Lung (tissue), 12 donors: ENCODE results near the gene NTF3. TPM values are rescaled to one million over a fixed set of nuclear protein-coding genes. Genes with fewer than 3 reads are reported as not detected.

Experiments used
- ATAC-seq: fragments of 200-7000 bp; cut with Tn5 transposase; one replicate; pipeline ENCODE4 v1.9.1; 2020; ENCODE audit warnings: moderate number of reproducible peaks; ENCODE audit not compliant: insufficient read depth, low FRiP score
- DNase-seq, 3 donors: peaks; one replicate each; pipeline ENCODE4 v3.0.0-alpha.2; 2013 to 2017
- H3K27ac ChIP-seq, 2 donors: one replicate each; pipeline ENCODE4 v1.5.1; 2013; ENCODE audit warnings: mild to moderate bottlenecking in 2 of 2, moderate library complexity in 2 of 2, control low read depth in 1 of 2, inconsistent platforms in 1 of 2, low read depth in 1 of 2, low read length in 1 of 2
- H3K27me3 ChIP-seq, 3 donors: one replicate each; pipeline ENCODE4 v1.5.1; 2013; ENCODE audit warnings: low read length in 2 of 3; ENCODE audit not compliant: control insufficient read depth in 3 of 3, insufficient read depth in 3 of 3
- H3K36me3 ChIP-seq, 4 donors: one replicate each; pipeline ENCODE4 v1.5.1; 2013; ENCODE audit warnings: low read length in 4 of 4, mild to moderate bottlenecking in 1 of 4, moderate library complexity in 1 of 4; ENCODE audit not compliant: control insufficient read depth in 4 of 4, insufficient read depth in 4 of 4
- H3K4me1 ChIP-seq, 5 donors: one replicate each; pipeline ENCODE4 v1.5.1; 2013; ENCODE audit warnings: low read length in 5 of 5, mild to moderate bottlenecking in 2 of 5, moderate library complexity in 1 of 5; ENCODE audit not compliant: control insufficient read depth in 5 of 5, insufficient read depth in 5 of 5
- H3K4me3 ChIP-seq: one replicate; pipeline ENCODE4 v1.5.1; 2013; ENCODE audit warnings: mild to moderate bottlenecking, control low read depth, moderate library complexity
- H3K9ac ChIP-seq, 2 donors: one replicate each; pipeline ENCODE4 v1.5.1; 2013; ENCODE audit warnings: low read length in 2 of 2, control low read depth in 1 of 2; ENCODE audit not compliant: insufficient read depth in 1 of 2
- H3K9me3 ChIP-seq, 4 donors: one replicate each; pipeline ENCODE4 v1.5.1; 2013; ENCODE audit warnings: low read length in 3 of 4, mild to moderate bottlenecking in 1 of 4, moderate library complexity in 1 of 4; ENCODE audit not compliant: control insufficient read depth in 4 of 4, insufficient read depth in 3 of 4
- CTCF ChIP-seq: IDR thresholded peaks from 2 replicates; pipeline ENCODE4 v1.5.1; 2012; ENCODE audit warnings: mild to moderate bottlenecking; ENCODE audit errors: control extremely low read depth, extremely low read depth
- WGBS, 2 donors: extraction: QIAGEN DNeasy Blood & Tissue Kit; methylation state at CpG; one replicate each; pipeline ENCODE4 v1.1.7; 2013; 5-methylcytosine and 5-hydroxymethylcytosine counted together
- polyA plus RNA-seq, 2 donors: library from polyadenylated mRNA; stranded (reverse); fragments of 200-250 nt; gene quantifications; one replicate each; pipeline ENCODE4 v1.2.1, GENCODE V29; 2013
- total RNA-seq, 2 donors: library from RNA; depleted of rRNA in 1 of 2; stranded (reverse); fragments of >200 nt in 1 of 2; gene quantifications; one replicate each; pipeline ENCODE4 v1.2.1, GENCODE V29; 2014 to 2021
- donor health status: control.
- donor health status: control.
- donor health status: Bipolar disorder and iron deficiency.
- donor health status: healthy.
- donor health status: DM: yes; HTN: yes; CAD: no.

NTF3 gene
- total and polyA plus RNA-seq, 4 donors = 0.84 to 2.7 (median 1.0) TPM

- H3K36me3 ChIP-seq = no peaks in the 10 kb centered on the region
Measured at GRCh38 chr12:5506821-5507231, 74.9 kb downstream of the NTF3 start.

GRCh38 chr12:5507401-5507935 lies 75.6 kb downstream of the NTF3 start:
- ATAC-seq = no peak
- Histone ChIP-seq H3K27ac (no peak overlapping the region), H3K36me3 (no peaks in the 10 kb centered on the region), H3K4me1 (peaks cover 0 to 32% (median 3%) of the 10 kb centered on the region in 5 donors), H3K9ac (no peak overlapping the region), H3K4me3 (no peak overlapping the region), H3K27me3 (no peaks in the 10 kb centered on the region), H3K9me3 (peaks cover 0 to 3% (median 0%) of the 10 kb centered on the region in 4 donors)
- WGBS, 2 donors = 86 to 89% methylated on average over 8 of the region's 8 CpGs
- TF ChIP-seq CTCF = no peak
- no peak for DNase-seq

More at GRCh38 chr12:5506821-5507231, 74.9 kb downstream of the NTF3 start:
- WGBS, 2 donors = 67 to 82% methylated on average over 6 of the region's 6 CpGs
- Histone ChIP-seq H3K27me3 (no peaks in the 10 kb centered on the region), H3K4me3 (no peak overlapping the region), H3K9ac (no peak overlapping the region), H3K9me3 (peaks cover 0 to 3% (median 0%) of the 10 kb centered on the region in 4 donors), H3K4me1 (peaks cover 0 to 25% (median 3%) of the 10 kb centered on the region in 5 donors), H3K27ac (no peak overlapping the region)
- DNase-seq (peak; percentile 49 to 80 (median 52)), ATAC-seq (no peak)
- TF ChIP-seq CTCF = no peak

GRCh38 chr12:5507944-5508343 lies 76.0 kb downstream of the NTF3 start:
- Histone ChIP-seq H3K36me3 (no peaks in the 10 kb centered on the region), H3K4me1 (peaks cover 0 to 36% (median 3%) of the 10 kb centered on the region in 5 donors), H3K27me3 (no peaks in the 10 kb centered on the region), H3K27ac (no peak overlapping the region), H3K9me3 (peaks cover 0 to 3% (median 0%) of the 10 kb centered on the region in 4 donors), H3K9ac (no peak overlapping the region), H3K4me3 (no peak overlapping the region)
- ATAC-seq (no peak), DNase-seq (no peak)
- TF ChIP-seq CTCF = no peak
- 92 to 94% methylated on average over 5 of the region's 5 CpGs for WGBS, 2 donors

- WGBS, 2 donors = 97 to 99% methylated on average over 4 of the region's 4 CpGs
- Histone ChIP-seq H3K36me3 (no peaks in the 10 kb centered on the region), H3K4me1 (peaks cover 0 to 36% (median 3%) of the 10 kb centered on the region in 5 donors), H3K27me3 (no peaks in the 10 kb centered on the region), H3K9ac (no peak overlapping the region), H3K4me3 (no peak overlapping the region), H3K27ac (no peak overlapping the region), H3K9me3 (peaks cover 0 to 3% (median 0%) of the 10 kb centered on the region in 4 donors)
- DNase-seq = no peak
- TF ChIP-seq CTCF = no peak
- no peak for ATAC-seq
Measured at GRCh38 chr12:5509102-5509501, 77.2 kb downstream of the NTF3 start.
